HepG2 (cell line): ENCODE data around the gene DNM1L. TPM values are rescaled to one million over a fixed set of nuclear protein-coding genes. Genes with fewer than 3 reads are reported as not detected.

Source experiments
- SIX4 ChIP-seq: sonication (generic); formaldehyde crosslinking; IDR thresholded peaks from 2 replicates; pipeline ENCODE4 v1.4.0; 2020; ENCODE audit warnings: missing genetic modification reagents
- polyA plus RNA-seq, 8 experiments: library from polyadenylated mRNA; depleted of rRNA in 3 of 8; stranded (reverse) in 7 of 8; unstranded in 1 of 8; fragments of >200 nt; fragmentation: Illumina TruSeq in 4 of 8; extraction: Trizol in 4 of 8; gene quantifications; 2 replicates each; pipeline versions ENCODE4 v1.2.1 to v1.2.3, GENCODE V29; 2011 to 2016; ENCODE audit warnings: low read depth in 4 of 8, missing spikeins in 1 of 8, mixed read lengths in 1 of 8; ENCODE audit not compliant: insufficient read depth in 1 of 8
- total RNA-seq, 5 experiments: library from RNA; depleted of rRNA; stranded (reverse); fragments of >200 nt; fragmentation: Illumina TruSeq; extraction: Trizol; gene quantifications; 2 replicates each; pipeline ENCODE4 v1.2.3, GENCODE V29; 2016; ENCODE audit warnings: low read depth in 1 of 5
- TF ChIP-seq, protein P1 (sequence below): sonication (generic); formaldehyde crosslinking; IDR thresholded peaks from 2 replicates; pipeline ENCODE4 v1.4.0; 2020; ENCODE audit warnings: mild to moderate bottlenecking, missing genetic modification reagents, borderline replicate concordance
- TF ChIP-seq, protein P2 (sequence below), 2 experiments: sonication (generic) in 1 of 2; formaldehyde crosslinking in 1 of 2; IDR thresholded peaks; 2 replicates each; pipeline versions ENCODE4 v1.5.1 to v1.6.1; 2011 to 2020; ENCODE audit warnings: borderline replicate concordance in 1 of 2, low read depth in 1 of 2, low read length in 1 of 2, mild to moderate bottlenecking in 1 of 2, missing genetic modification reagents in 1 of 2, moderate library complexity in 1 of 2
- TF ChIP-seq, protein P3 (sequence below), 2 experiments: sonication (generic) in 1 of 2; formaldehyde crosslinking in 1 of 2; IDR thresholded peaks; 2 replicates each; pipeline versions ENCODE4 v1.4.0 to v1.6.1; 2018 to 2020; ENCODE audit warnings: missing genetic modification reagents in 2 of 2, borderline replicate concordance in 1 of 2, low read depth in 1 of 2, mild to moderate bottlenecking in 1 of 2, missing biosample characterization in 1 of 2
- TF ChIP-seq, protein P4 (sequence below): sonication (generic); formaldehyde crosslinking; IDR thresholded peaks from one replicate; pipeline ENCODE4 v1.5.1; 2020; ENCODE audit warnings: mild to moderate bottlenecking, missing genetic modification reagents; ENCODE audit errors: not compliant biosample characterization

The DNM1L gene
- total and polyA plus RNA-seq, 2 of the 13 experiments (the other 11 are each of a cell fraction or from before 2014, with no cell fraction given), result 35.9 to 65.8 TPM

DNA sequence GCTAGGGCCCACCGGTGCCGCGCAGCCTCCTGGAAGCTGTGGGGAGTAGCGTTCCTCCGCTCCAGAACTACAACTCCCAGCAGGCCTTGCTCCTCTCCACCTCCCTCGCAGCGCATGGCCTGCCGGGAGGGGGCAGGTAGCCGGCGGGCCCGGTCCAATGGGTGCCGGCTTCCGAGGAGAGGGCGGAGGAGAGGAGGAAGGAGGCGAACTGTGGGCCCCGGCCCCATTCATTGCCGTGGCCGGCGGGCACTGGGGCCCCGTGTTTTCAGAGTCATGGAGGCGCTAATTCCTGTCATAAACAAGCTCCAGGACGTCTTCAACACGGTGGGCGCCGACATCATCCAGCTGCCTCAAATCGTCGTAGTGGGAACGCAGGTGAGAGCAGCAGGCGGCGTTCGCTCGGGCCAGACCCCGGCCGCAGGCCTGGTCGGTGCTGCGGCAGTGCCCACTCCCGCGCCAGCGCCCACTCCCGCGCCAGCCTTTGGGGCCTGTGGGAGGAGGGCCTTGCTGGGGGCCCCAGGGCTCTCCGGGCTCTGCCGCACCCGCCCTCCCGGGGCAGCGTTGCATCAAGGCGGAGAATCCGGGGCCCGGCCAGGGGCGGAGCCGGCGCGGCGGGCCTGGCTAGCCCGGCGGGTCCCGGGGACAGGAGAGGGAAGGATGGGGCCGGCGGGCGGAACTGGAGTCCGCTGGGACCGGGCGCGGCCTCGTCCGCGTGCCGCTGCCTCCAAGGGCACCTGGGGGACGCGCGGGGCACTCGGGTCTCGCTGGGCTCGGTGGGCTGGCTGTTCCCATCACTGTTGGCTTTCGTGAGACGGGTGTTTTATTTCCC, at the start of gene DNM1L (continued):
- TF ChIP-seq, protein P1, sequence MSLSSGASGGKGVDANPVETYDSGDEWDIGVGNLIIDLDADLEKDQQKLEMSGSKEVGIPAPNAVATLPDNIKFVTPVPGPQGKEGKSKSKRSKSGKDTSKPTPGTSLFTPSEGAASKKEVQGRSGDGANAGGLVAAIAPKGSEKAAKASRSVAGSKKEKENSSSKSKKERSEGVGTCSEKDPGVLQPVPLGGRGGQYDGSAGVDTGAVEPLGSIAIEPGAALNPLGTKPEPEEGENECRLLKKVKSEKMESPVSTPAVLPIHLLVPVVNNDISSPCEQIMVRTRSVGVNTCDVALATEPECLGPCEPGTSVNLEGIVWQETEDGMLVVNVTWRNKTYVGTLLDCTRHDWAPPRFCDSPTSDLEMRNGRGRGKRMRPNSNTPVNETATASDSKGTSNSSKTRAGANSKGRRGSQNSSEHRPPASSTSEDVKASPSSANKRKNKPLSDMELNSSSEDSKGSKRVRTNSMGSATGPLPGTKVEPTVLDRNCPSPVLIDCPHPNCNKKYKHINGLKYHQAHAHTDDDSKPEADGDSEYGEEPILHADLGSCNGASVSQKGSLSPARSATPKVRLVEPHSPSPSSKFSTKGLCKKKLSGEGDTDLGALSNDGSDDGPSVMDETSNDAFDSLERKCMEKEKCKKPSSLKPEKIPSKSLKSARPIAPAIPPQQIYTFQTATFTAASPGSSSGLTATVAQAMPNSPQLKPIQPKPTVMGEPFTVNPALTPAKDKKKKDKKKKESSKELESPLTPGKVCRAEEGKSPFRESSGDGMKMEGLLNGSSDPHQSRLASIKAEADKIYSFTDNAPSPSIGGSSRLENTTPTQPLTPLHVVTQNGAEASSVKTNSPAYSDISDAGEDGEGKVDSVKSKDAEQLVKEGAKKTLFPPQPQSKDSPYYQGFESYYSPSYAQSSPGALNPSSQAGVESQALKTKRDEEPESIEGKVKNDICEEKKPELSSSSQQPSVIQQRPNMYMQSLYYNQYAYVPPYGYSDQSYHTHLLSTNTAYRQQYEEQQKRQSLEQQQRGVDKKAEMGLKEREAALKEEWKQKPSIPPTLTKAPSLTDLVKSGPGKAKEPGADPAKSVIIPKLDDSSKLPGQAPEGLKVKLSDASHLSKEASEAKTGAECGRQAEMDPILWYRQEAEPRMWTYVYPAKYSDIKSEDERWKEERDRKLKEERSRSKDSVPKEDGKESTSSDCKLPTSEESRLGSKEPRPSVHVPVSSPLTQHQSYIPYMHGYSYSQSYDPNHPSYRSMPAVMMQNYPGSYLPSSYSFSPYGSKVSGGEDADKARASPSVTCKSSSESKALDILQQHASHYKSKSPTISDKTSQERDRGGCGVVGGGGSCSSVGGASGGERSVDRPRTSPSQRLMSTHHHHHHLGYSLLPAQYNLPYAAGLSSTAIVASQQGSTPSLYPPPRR, result peak; percentile 68; the same call in 1 of the 2 replicates
- TF ChIP-seq, protein P2, sequence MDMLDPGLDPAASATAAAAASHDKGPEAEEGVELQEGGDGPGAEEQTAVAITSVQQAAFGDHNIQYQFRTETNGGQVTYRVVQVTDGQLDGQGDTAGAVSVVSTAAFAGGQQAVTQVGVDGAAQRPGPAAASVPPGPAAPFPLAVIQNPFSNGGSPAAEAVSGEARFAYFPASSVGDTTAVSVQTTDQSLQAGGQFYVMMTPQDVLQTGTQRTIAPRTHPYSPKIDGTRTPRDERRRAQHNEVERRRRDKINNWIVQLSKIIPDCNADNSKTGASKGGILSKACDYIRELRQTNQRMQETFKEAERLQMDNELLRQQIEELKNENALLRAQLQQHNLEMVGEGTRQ (IDR thresholded peaks at IDR 0.05; ENCODE audit: low read depth, low read length), result no peak
- TF ChIP-seq, protein P2 (CRISPR knock-in tag; IDR thresholded peaks at IDR 0.05; ENCODE audit: borderline replicate concordance), result peak; percentile 44; the same call in 1 of the 2 replicates
- TF ChIP-seq, protein P3, sequence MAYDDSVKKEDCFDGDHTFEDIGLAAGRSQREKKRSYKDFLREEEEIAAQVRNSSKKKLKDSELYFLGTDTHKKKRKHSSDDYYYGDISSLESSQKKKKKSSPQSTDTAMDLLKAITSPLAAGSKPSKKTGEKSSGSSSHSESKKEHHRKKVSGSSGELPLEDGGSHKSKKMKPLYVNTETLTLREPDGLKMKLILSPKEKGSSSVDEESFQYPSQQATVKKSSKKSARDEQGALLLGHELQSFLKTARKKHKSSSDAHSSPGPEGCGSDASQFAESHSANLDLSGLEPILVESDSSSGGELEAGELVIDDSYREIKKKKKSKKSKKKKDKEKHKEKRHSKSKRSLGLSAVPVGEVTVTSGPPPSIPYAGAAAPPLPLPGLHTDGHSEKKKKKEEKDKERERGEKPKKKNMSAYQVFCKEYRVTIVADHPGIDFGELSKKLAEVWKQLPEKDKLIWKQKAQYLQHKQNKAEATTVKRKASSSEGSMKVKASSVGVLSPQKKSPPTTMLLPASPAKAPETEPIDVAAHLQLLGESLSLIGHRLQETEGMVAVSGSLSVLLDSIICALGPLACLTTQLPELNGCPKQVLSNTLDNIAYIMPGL (CRISPR knock-in tag; IDR thresholded peaks at IDR 0.05; ENCODE audit: borderline replicate concordance in 1 of 2, low read depth in 1 of 2), result peak; percentile 66 to 87; a peak in 3 of 4 replicates
- TF ChIP-seq, protein P4, sequence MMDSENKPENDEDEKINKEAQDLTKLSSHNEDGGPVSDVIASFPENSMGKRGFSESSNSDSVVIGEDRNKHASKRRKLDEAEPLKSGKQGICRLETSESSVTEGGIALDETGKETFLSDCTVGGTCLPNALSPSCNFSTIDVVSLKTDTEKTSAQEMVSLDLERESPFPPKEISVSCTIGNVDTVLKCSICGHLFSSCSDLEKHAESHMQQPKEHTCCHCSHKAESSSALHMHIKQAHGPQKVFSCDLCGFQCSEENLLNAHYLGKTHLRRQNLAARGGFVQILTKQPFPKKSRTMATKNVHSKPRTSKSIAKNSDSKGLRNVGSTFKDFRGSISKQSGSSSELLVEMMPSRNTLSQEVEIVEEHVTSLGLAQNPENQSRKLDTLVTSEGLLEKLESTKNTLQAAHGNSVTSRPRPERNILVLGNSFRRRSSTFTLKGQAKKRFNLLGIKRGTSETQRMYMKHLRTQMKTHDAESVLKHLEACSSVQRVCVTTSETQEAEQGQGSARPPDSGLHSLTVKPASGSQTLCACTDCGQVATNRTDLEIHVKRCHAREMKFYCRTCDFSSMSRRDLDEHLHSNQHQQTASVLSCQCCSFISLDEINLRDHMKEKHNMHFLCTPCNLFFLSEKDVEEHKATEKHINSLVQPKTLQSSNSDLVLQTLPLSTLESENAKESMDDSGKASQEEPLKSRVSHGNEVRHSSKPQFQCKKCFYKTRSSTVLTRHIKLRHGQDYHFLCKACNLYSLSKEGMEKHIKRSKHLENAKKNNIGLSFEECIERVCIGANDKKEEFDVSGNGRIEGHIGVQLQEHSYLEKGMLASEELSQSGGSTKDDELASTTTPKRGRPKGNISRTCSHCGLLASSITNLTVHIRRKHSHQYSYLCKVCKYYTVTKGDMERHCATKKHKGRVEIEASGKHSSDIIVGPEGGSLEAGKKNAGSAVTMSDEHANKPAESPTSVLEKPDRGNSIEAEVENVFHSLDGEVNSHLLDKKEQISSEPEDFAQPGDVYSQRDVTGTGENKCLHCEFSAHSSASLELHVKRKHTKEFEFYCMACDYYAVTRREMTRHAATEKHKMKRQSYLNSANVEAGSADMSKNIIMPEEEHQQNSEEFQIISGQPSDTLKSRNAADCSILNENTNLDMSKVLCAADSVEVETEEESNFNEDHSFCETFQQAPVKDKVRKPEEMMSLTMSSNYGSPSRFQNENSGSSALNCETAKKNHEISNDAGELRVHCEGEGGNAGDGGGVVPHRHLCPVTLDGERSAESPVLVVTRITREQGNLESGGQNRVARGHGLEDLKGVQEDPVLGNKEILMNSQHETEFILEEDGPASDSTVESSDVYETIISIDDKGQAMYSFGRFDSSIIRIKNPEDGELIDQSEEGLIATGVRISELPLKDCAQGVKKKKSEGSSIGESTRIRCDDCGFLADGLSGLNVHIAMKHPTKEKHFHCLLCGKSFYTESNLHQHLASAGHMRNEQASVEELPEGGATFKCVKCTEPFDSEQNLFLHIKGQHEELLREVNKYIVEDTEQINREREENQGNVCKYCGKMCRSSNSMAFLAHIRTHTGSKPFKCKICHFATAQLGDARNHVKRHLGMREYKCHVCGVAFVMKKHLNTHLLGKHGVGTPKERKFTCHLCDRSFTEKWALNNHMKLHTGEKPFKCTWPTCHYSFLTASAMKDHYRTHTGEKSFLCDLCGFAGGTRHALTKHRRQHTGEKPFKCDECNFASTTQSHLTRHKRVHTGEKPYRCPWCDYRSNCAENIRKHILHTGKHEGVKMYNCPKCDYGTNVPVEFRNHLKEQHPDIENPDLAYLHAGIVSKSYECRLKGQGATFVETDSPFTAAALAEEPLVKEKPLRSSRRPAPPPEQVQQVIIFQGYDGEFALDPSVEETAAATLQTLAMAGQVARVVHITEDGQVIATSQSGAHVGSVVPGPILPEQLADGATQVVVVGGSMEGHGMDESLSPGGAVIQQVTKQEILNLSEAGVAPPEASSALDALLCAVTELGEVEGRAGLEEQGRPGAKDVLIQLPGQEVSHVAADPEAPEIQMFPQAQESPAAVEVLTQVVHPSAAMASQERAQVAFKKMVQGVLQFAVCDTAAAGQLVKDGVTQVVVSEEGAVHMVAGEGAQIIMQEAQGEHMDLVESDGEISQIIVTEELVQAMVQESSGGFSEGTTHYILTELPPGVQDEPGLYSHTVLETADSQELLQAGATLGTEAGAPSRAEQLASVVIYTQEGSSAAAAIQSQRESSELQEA (CRISPR knock-in tag), result peak; percentile 93
- TF ChIP-seq SIX4 (CRISPR knock-in tag), result no peak
